Tibial nerve (tissue), 4 donors: ENCODE results near the gene PLBD1. TPM values are rescaled to one million over a fixed set of nuclear protein-coding genes. Genes with fewer than 3 reads are reported as not detected.

ENCODE experiments used
- DNase-seq, 2 donors: peaks; one replicate each; pipeline ENCODE4 v3.0.0-alpha.2; 2019; ENCODE audit warnings: low spot score in 2 of 2
- H3K27ac ChIP-seq, 4 donors: fragments of 200-600 bp; sonication (generic) in 3 of 4; one replicate each; pipeline ENCODE4 v1.5.1; 2017 to 2019; ENCODE audit warnings: mild to moderate bottlenecking in 1 of 4
- H3K27me3 ChIP-seq, 2 donors: fragments of 200-600 bp; sonication (generic) in 1 of 2; one replicate each; pipeline versions ENCODE4 v1.5.1 to v1.6.0; 2017 to 2019
- H3K36me3 ChIP-seq, 3 donors: fragments of 200-600 bp; sonication (generic); one replicate each; pipeline ENCODE4 v1.5.1; 2018 to 2019
- H3K4me1 ChIP-seq, 4 donors: fragments of 200-600 bp; sonication (generic) in 3 of 4; one replicate each; pipeline ENCODE4 v1.5.1; 2017 to 2019
- H3K4me3 ChIP-seq, 4 donors: fragments of 200-600 bp; sonication (generic) in 3 of 4; one replicate each; pipeline ENCODE4 v1.5.1; 2017 to 2019; ENCODE audit warnings: mild to moderate bottlenecking in 1 of 4, moderate library complexity in 1 of 4
- H3K9me3 ChIP-seq, 4 donors: fragments of 200-600 bp; sonication (generic) in 3 of 4; one replicate each; pipeline ENCODE4 v1.5.1; 2017 to 2019
- EP300 ChIP-seq, 2 donors: sonication (generic); formaldehyde crosslinking; IDR thresholded peaks; one replicate each; pipeline ENCODE4 v1.6.1; 2017; ENCODE audit warnings: antibody characterized with exemption in 2 of 2, mild to moderate bottlenecking in 1 of 2
- POLR2A ChIP-seq, 2 donors: fragments of 450-650 bp; IDR thresholded peaks; one replicate each; pipeline ENCODE4 v1.6.1; 2017; ENCODE audit warnings: antibody characterized with exemption in 2 of 2, mild to moderate bottlenecking in 2 of 2, moderate library complexity in 2 of 2
- WGBS, 2 donors: methylation state at CpG; one replicate each; pipeline ENCODE4 v1.1.5; 2018; 5-methylcytosine and 5-hydroxymethylcytosine counted together
- total RNA-seq, 4 donors: library from RNA; depleted of rRNA; stranded (reverse); fragments of >200 nt; gene quantifications; one replicate each; pipeline ENCODE4 v1.1.0, GENCODE V29; 2016
- TF ChIP-seq, protein P1 (sequence below), 5 experiments: fragments of 200-600 bp in 3 of 5; fragments of 450-650 bp in 2 of 5; sonication (generic) in 3 of 5; IDR thresholded peaks; one replicate each; pipeline ENCODE4 v1.5.1; 2016 to 2019; ENCODE audit warnings: antibody characterized with exemption in 5 of 5, mild to moderate bottlenecking in 3 of 5, moderate library complexity in 2 of 5

Gene PLBD1
- total RNA-seq, 4 donors from 2014 or later, result 4.8 to 12.0 (median 8.6) TPM

DNA sequence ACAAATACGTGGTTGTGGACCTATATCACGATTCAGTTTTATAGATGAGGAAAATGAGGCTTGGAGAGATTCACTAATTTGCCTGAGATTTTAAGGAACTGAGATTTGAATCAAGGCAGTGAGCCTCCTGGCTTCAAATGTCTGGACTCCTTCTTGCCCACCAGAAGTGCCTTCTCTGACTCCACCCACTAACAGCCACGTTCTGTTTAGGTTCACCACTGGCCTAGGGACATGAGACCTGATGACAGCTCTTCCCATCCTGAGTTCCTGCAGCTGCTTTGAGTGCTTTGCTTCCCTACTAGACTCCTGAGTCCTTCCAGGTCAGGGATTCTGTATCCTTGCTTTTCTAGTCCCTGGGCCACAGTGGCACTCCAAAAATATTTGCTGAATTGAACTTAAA, 57.1 kb downstream of the PLBD1 start:
- WGBS, 2 donors, result 54 to 66% methylated on average over 3 of the region's 3 CpGs
- no peak overlapping the region for H3K4me3 ChIP-seq
- no peaks in the 10 kb centered on the region for H3K4me1 ChIP-seq
- TF ChIP-seq EP300 (IDR thresholded peaks at IDR 0.05), result no peak
- TF ChIP-seq POLR2A (IDR thresholded peaks at IDR 0.05), result no peak
- TF ChIP-seq, protein P1, sequence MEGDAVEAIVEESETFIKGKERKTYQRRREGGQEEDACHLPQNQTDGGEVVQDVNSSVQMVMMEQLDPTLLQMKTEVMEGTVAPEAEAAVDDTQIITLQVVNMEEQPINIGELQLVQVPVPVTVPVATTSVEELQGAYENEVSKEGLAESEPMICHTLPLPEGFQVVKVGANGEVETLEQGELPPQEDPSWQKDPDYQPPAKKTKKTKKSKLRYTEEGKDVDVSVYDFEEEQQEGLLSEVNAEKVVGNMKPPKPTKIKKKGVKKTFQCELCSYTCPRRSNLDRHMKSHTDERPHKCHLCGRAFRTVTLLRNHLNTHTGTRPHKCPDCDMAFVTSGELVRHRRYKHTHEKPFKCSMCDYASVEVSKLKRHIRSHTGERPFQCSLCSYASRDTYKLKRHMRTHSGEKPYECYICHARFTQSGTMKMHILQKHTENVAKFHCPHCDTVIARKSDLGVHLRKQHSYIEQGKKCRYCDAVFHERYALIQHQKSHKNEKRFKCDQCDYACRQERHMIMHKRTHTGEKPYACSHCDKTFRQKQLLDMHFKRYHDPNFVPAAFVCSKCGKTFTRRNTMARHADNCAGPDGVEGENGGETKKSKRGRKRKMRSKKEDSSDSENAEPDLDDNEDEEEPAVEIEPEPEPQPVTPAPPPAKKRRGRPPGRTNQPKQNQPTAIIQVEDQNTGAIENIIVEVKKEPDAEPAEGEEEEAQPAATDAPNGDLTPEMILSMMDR (IDR thresholded peaks at IDR 0.05), result no peak
- no peaks in the 10 kb centered on the region for H3K9me3 ChIP-seq
- H3K27me3 ChIP-seq, result no peaks in the 10 kb centered on the region
- H3K36me3 ChIP-seq, result peaks cover 0 to 7% (median 0%) of the 10 kb centered on the region in 3 donors
- no peak for DNase-seq
- H3K27ac ChIP-seq, result no peak overlapping the region

DNA sequence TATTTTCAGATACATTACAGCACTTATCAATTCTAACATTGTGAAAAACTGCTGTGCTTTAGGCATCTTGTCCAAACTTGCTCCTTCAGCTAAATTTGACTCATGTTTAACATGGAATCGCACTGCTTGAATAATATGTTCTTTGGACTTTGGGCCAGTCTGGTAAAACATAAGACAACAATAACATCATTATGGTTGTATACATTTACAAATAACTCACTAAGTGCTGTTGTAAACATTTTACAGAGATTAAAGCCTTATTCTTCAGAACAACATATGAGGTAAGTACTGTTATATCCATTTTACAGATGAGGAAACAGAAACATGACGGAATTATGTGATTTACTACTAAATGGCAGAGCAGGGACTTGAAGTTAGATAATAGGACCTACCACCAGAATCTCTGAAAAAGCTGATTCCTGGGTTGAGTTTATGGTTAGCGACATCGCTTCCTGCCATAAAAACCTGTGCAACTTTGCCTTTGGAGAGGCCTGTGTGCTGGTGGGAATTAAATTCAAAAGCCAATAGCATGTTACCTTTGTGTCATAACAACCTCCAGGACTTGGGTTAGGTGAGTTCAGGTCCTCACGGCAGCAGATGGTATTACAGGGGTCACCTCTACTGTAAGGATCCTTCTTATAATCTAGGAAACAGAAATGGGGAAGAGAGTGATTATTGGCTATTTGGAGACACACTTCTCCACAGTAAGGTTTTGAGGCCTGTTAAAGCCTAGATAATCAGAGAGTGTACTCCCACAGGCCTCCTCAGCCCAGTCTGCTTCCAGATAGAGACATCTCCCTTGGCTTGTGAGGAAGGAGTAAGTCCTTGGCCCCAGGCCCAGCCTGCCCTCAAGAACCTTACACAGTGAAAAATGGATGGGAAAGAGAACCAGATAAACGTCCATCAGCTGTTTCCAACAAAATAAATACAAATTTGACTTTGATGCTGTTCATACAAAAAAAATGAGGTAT, 61.8 kb downstream of the PLBD1 start:
- TF ChIP-seq, protein P1 (IDR thresholded peaks at IDR 0.05), result no peak
- TF ChIP-seq EP300 (IDR thresholded peaks at IDR 0.05), result no peak
- no peak for TF ChIP-seq POLR2A (IDR thresholded peaks at IDR 0.05)
- no peak for DNase-seq
- Histone ChIP-seq H3K4me1 (no peaks in the 10 kb centered on the region), H3K36me3 (peaks cover 0 to 38% (median 0%) of the 10 kb centered on the region in 3 donors), H3K9me3 (no peaks in the 10 kb centered on the region), H3K27me3 (no peaks in the 10 kb centered on the region), H3K27ac (no peak overlapping the region), H3K4me3 (no peak overlapping the region)
- 83 to 87% methylated on average over 6 of the region's 6 CpGs for WGBS, 2 donors

GRCh38 chr12:14495326-14495725, 72.4 kb downstream of the PLBD1 start:
- H3K36me3 ChIP-seq, result peaks cover 3 to 93% (median 9%) of the 10 kb centered on the region in 3 donors

DNA sequence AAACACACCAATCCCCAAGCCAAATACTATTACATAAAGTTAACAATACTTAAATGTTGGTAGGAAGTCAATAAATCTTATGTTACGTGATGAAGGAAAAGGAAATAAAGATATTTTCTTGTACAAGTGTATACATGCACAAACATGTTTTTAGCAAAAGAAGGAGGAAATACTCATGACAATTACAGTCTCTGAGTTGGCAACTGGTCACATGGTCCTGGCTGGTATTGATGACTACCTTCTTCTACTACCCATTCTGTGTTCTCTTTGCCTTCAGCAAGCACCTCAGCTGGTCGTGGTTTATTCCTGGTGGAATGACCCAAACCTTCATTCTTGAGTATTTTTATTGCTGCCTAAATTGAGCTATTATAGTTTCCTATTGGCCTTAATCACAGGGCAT, 84.8 kb downstream of the PLBD1 start:
- no peaks in the 10 kb centered on the region for H3K27me3 ChIP-seq
- no peak overlapping the region for H3K27ac ChIP-seq
- H3K4me1 ChIP-seq, result no peaks in the 10 kb centered on the region
- no peak for DNase-seq
- peaks cover 21 to 99% (median 40%) of the 10 kb centered on the region in 3 donors for H3K36me3 ChIP-seq
- no peak overlapping the region for H3K4me3 ChIP-seq
- peaks cover 0 to 3% (median 0%) of the 10 kb centered on the region in 4 donors for H3K9me3 ChIP-seq
- TF ChIP-seq POLR2A (IDR thresholded peaks at IDR 0.05) (no peak), EP300 (IDR thresholded peaks at IDR 0.05) (no peak)
- TF ChIP-seq, protein P1 (IDR thresholded peaks at IDR 0.05), result no peak
- WGBS, 2 donors, result 94 to 95% methylated on average over 2 of the region's 2 CpGs

More at GRCh38 chr12:14495326-14495725, 72.4 kb downstream of the PLBD1 start:
- WGBS, 2 donors, result 93 to 94% methylated on average over 2 of the region's 2 CpGs
- no peaks in the 10 kb centered on the region for H3K27me3 ChIP-seq
- H3K27ac ChIP-seq, result no peak overlapping the region
- no peaks in the 10 kb centered on the region for H3K4me1 ChIP-seq
- H3K9me3 ChIP-seq, result no peaks in the 10 kb centered on the region
- DNase-seq, result no peak
- no peak overlapping the region for H3K4me3 ChIP-seq
- TF ChIP-seq, protein P1 (IDR thresholded peaks at IDR 0.05), result no peak
- TF ChIP-seq EP300 (IDR thresholded peaks at IDR 0.05) (no peak), POLR2A (IDR thresholded peaks at IDR 0.05) (no peak)

DNA sequence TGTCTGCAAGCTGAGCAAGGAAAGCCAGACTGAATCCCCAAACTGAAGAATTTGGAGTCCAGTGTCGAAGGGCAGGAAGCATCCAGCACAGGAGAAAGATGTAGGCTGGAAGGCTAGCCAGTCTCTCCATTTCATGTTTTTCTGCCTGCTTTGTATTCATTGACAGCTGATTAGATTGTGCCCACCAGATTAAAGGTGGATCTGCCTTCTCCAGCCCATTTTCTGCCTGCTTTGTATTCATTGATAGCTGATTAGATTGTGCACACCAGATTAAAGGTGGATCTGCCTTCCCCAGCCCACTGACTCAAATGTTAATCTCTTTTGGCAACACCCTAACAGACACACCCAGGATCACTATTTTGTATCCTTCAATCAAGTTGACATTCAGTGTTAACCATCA, 85.3 kb downstream of the PLBD1 start:
- no peaks in the 10 kb centered on the region for H3K27me3 ChIP-seq
- H3K4me1 ChIP-seq, result no peaks in the 10 kb centered on the region
- DNase-seq, result no peak
- no peak overlapping the region for H3K4me3 ChIP-seq
- H3K27ac ChIP-seq, result no peak overlapping the region
- H3K9me3 ChIP-seq, result peaks cover 0 to 8% (median 2%) of the 10 kb centered on the region in 4 donors
- WGBS, 2 donors, result 96 to 100% methylated on average over 1 of the region's 1 CpG
- TF ChIP-seq EP300 (IDR thresholded peaks at IDR 0.05) (no peak), POLR2A (IDR thresholded peaks at IDR 0.05) (no peak)
- TF ChIP-seq, protein P1 (IDR thresholded peaks at IDR 0.05), result no peak
- peaks cover 21 to 99% (median 40%) of the 10 kb centered on the region in 3 donors for H3K36me3 ChIP-seq
